D721Med (cell line): Measurements from ENCODE around the gene ARF5.

ENCODE experiments used
- DNase-seq: peaks from one replicate; pipeline ENCODE4 v3.0.0; 2011; ENCODE audit warnings: low spot score; ENCODE audit not compliant: insufficient read length
- FAIRE-seq: peaks from 2 replicates; lab custom pipeline; 2011; peaks lifted over from hg19 to GRCh38; lab: Jason Lieb, UNC
- TF ChIP-seq, protein P1 (sequence below): IDR thresholded peaks from 2 replicates; pipeline ENCODE4 v1.5.1; 2012; ENCODE audit warnings: mild to moderate bottlenecking, control low read depth; ENCODE audit not compliant: insufficient read depth; ENCODE audit errors: missing control alignments

The ARF5 gene

DNA sequence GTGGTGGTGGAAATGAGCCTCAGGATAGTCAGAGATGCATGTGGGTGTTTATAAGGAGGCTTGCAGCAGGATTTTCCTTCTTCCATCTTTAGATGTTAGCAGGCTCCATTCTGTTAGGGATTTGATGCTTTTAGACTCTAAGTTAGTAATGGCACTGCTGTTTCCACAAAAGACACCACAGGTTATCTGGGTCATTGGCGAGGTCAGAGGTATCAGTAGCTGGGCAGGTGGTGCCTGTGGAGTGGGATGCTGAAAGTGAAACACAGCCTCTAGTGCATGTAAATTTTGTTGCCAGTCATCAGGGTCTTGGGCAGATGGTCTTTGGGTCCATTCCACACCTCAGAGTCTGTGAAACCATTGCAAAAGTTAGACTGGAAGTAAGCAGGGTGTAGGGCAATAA, 30.6 kb downstream of the ARF5 start:
- FAIRE-seq = no peak
- TF ChIP-seq, protein P1, sequence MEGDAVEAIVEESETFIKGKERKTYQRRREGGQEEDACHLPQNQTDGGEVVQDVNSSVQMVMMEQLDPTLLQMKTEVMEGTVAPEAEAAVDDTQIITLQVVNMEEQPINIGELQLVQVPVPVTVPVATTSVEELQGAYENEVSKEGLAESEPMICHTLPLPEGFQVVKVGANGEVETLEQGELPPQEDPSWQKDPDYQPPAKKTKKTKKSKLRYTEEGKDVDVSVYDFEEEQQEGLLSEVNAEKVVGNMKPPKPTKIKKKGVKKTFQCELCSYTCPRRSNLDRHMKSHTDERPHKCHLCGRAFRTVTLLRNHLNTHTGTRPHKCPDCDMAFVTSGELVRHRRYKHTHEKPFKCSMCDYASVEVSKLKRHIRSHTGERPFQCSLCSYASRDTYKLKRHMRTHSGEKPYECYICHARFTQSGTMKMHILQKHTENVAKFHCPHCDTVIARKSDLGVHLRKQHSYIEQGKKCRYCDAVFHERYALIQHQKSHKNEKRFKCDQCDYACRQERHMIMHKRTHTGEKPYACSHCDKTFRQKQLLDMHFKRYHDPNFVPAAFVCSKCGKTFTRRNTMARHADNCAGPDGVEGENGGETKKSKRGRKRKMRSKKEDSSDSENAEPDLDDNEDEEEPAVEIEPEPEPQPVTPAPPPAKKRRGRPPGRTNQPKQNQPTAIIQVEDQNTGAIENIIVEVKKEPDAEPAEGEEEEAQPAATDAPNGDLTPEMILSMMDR = no peak
- no peak for DNase-seq

DNA sequence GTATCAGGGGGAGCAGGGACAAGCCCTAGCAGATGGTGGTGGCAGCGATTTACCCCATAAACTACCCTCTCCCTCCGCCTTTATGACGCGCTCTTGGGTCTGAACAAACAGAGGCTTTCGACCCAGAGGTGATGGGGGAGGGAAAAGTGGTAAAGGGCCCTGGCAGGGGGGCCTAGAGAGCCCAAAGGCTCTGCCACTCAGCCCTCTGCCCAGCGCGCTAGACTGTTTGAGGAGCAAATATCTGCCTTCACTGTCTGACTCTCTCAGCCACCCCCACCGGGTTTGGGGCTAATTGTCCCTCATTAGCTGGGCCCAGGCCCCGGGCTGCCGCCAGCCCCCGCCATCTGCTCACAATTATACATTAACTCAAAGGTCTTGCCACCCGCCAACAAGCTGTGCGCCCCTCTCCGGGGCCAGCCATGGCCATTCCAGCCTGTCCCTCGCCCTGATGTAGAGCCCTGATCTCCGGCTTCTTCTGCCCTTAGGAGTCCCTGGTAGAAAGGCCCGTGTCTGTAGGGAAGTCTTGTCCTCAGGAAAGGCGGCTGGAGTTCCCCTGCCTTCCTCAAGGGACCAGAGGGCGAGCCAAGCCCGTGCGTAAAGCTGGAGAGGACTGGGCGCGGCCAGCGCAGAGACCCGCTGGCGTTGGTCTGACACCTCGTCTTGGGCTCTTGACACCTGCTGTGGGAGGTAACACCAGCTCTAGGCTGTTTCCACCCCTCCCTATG, 31.6 kb downstream of the ARF5 start:
- TF ChIP-seq, protein P1 = no peak
- DNase-seq (no peak), FAIRE-seq (no peak)

DNA sequence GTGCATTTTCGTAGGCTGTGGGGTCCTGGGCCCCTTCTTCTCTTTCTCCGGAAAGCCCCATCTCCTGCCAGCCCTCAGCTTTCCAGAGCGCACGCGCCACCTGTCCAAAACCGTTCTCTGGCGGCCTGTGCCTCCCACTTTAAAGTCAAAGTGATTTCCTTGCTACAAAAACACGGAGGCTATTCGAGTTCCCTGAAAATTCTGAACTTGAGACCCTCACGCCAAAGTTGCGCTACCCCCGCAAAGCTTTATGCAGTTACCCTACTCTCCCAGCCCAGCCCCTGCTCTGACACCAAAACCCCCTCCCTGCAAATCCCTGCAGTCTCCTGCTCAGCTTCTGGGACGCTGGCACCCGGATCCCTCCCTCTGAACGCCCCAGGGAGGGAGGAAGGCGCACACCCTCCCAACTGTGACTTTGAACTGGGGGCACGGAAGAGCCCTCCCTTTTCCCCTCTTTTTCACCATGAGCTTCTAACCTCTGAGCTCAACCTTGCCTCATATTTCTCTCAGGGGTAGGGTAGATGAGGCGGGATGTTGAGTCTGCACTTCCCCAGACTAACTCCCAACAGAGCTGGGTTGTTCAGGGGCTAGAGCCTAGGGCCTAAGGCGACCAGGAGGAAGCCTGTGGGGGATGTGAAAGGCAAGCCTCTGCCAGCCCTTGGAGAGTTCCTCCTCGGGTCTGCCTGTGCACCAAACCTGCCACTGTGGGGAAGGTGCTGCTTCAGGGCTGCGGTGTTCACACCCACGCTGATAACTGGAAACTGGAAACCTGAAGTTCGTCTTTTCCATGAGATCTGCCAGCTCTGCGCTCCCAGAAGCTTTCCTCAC, 32.4 kb downstream of the ARF5 start:
- FAIRE-seq (no peak), DNase-seq (no peak)
- TF ChIP-seq, protein P1 = no peak

DNA sequence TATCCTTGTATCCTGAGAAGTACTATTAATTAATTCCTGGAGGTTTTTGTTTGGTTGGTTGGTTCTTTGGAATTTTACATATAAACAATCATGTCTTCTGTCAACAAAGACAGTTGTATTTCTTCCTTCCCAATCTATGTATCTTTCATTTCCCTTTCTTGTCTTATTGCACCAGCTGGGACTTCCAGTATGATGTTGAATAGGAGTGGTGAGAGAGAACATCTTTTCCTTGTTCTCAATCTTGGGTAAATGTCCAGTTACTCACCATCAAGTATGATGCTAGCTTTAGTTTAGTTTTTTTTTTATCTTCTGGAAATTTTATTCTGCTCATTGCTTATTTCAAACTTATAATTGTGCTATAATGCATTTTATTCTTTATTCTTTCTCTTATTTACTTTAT, 37.1 kb downstream of the ARF5 start:
- FAIRE-seq = no peak
- no peak for DNase-seq
- TF ChIP-seq, protein P1 = no peak

DNA sequence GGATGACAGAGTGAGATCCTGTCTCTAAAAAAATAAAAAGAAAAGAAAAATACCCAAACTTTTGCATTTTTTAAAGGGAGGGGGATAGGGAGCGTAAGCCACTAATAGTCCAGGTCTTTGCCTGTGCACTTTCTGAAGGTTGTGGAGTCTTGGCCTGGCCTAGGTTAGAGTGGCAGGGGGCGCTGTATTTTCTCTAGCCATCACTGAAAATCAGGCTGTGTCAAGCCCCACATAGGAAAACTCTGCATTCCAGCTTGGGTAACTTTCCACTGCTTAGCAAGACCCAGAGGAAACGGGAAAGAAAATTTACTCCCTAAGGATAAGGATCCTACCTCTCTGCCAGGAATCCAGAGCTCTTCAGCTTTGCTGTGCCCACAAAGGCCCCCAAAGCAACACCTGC, 40.2 kb downstream of the ARF5 start:
- TF ChIP-seq, protein P1 = no peak
- DNase-seq (no peak), FAIRE-seq (no peak)

DNA sequence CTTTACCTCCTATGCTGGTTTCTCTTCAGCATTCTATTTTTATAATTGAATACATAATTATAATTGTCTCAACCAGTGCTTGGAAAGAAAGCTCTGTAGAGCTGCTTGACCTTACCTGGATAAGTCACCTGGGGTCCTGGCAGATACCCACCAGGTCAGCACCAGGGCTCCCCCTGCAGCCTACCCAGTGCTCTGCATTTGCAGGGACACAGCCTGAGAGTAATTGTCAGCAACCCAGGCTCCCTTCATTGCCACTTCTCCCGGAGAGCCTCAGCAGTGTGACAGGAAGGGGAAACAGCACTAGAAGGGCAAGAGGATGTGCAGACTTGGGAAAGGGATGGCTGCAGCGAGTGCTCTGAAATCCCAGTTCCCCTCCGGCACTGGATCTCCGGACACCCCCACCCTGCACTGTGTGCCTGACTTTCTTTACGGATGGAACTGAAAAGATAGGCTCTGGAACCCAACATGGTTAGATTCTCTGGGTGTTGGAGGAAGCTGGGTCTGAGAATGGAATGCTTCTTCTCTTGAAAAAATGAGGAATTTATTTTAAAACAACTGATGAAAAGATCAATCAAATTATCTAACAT, 41.1 kb downstream of the ARF5 start:
- FAIRE-seq (no peak), DNase-seq (no peak)
- TF ChIP-seq, protein P1 = peak; percentile 45
